K562 (cell line): ENCODE data around the gene LRP2BP. TPM values are rescaled to one million over a fixed set of nuclear protein-coding genes. Genes with fewer than 3 reads are reported as not detected.

Experiments
- CCNT2 ChIP-seq: IDR thresholded peaks from 2 replicates; pipeline ENCODE4 v1.6.1; 2011; ENCODE audit warnings: borderline replicate concordance, low read depth, mild to moderate bottlenecking, moderate library complexity, mixed read lengths, low read length; ENCODE audit not compliant: insufficient read length; ENCODE audit errors: extremely low read depth
- DPF2 ChIP-seq: fragments of 450-650 bp; IDR thresholded peaks from 2 replicates; pipeline ENCODE4 v1.6.1; 2016
- ELF2 ChIP-seq: fragments of 250-450 bp; sonication (Bioruptor Pico); IDR thresholded peaks from 2 replicates; pipeline ENCODE4 v1.5.0; 2021; ENCODE audit warnings: mild to moderate bottlenecking
- FOXA3 ChIP-seq, 2 experiments: fragments of 450-650 bp in 1 of 2; sonication (generic) in 1 of 2; formaldehyde crosslinking; IDR thresholded peaks in 1 of 2; conservative IDR thresholded peaks in 1 of 2; 2 replicates each; pipeline versions ENCODE4 v1.4.0 to v1.8.0; 2020 to 2022; ENCODE audit warnings: mild to moderate bottlenecking in 2 of 2, missing genetic modification reagents in 1 of 2
- FUS ChIP-seq: fragments of 200-400 bp; formaldehyde crosslinking; optimal IDR thresholded peaks from 2 replicates; pipeline ENCODE3; 2017; ENCODE audit warnings: low read depth, low read length
- GATAD2B ChIP-seq: fragments of 450-650 bp; IDR thresholded peaks from 2 replicates; pipeline ENCODE4 v1.6.1; 2017; ENCODE audit warnings: mild to moderate bottlenecking, borderline replicate concordance
- HEY1 ChIP-seq: fragments of 250-450 bp; sonication (Bioruptor Pico); IDR thresholded peaks from 2 replicates; pipeline ENCODE4 v1.5.0; 2020; ENCODE audit warnings: mild to moderate bottlenecking, moderate library complexity, borderline replicate concordance
- KLF10 ChIP-seq: fragments of 250-450 bp; sonication (Bioruptor Pico); IDR thresholded peaks from 2 replicates; pipeline ENCODE4 v1.6.1; 2021; ENCODE audit warnings: matching md5 sums
- NFXL1 ChIP-seq: fragments of 450-650 bp; formaldehyde crosslinking; IDR thresholded peaks from 2 replicates; pipeline ENCODE4 v1.4.0; 2021; ENCODE audit warnings: mild to moderate bottlenecking
- NFYB ChIP-seq: IDR thresholded peaks from 2 replicates; pipeline ENCODE4 v1.6.1; 2011; ENCODE audit warnings: mild to moderate bottlenecking, moderate library complexity; ENCODE audit not compliant: insufficient read length; ENCODE audit errors: extremely low read depth
- NRF1 ChIP-seq, 2 experiments: fragments of 450-650 bp; IDR thresholded peaks in 1 of 2; conservative IDR thresholded peaks in 1 of 2; 2 replicates each; pipeline ENCODE4 v1.6.1; 2014; ENCODE audit warnings: mild to moderate bottlenecking in 2 of 2
- SAP30 ChIP-seq: fragments of 200-600 bp; sonication (generic); IDR thresholded peaks from 2 replicates; pipeline ENCODE4 v1.6.1; 2012; ENCODE audit warnings: borderline replicate concordance, low read depth, mild to moderate bottlenecking, moderate library complexity, low read length, control low read depth, inconsistent platforms; ENCODE audit not compliant: insufficient read depth, poor library complexity, severe bottlenecking
- TAF7 ChIP-seq: fragments of 450-650 bp; IDR thresholded peaks from 2 replicates; pipeline ENCODE4 v1.6.1; 2016; ENCODE audit warnings: missing genetic modification characterization, missing compliant biosample characterization
- ZNF232 ChIP-seq: sonication (generic); formaldehyde crosslinking; IDR thresholded peaks from 2 replicates; pipeline ENCODE4 v1.8.0; 2022; ENCODE audit warnings: mild to moderate bottlenecking, missing genetic modification reagents
- ZNF384 ChIP-seq: IDR thresholded peaks from 2 replicates; pipeline ENCODE4 v1.6.1; 2012; ENCODE audit warnings: low read depth, low read length, improper control_type of control experiment
- ZNF766 ChIP-seq: fragments of 200-800 bp; sonication (Bioruptor generic); conservative IDR thresholded peaks from 2 replicates; pipeline ENCODE4 v1.6.1; 2016; ENCODE audit warnings: missing genetic modification characterization, missing compliant biosample characterization
- ZNF830 ChIP-seq: fragments of 250-450 bp; sonication (Bioruptor Pico); IDR thresholded peaks from 2 replicates; pipeline ENCODE4 v1.5.0; 2021; ENCODE audit warnings: mild to moderate bottlenecking
- polyA plus RNA-seq, 8 experiments: library from polyadenylated mRNA; depleted of rRNA in 4 of 8; stranded (reverse) in 5 of 8; unstranded in 3 of 8; fragments of >200 nt; fragmentation: Nextera tagmentation in 2 of 8; fragmentation: Illumina TruSeq in 1 of 8; extraction: Ambion mirVana in 2 of 8; extraction: Trizol in 1 of 8; gene quantifications; 2 replicates each; pipeline versions ENCODE4 v1.2.1 to v1.2.3, GENCODE V29; 2011 to 2014; ENCODE audit warnings: inconsistent platforms in 1 of 8, missing spikeins in 1 of 8
- total RNA-seq, 7 experiments: library from RNA; depleted of rRNA in 6 of 7; stranded (reverse); fragments of >200 nt in 6 of 7; fragmentation: Illumina TruSeq in 2 of 7; extraction: Trizol in 2 of 7; gene quantifications; 2 replicates each; pipeline versions ENCODE4 v1.2.1 to v1.2.3, GENCODE V29; 2011 to 2021; ENCODE audit warnings: low replicate concordance in 1 of 7
- TF ChIP-seq, protein P1 (sequence below): fragments of 250-450 bp; sonication (Bioruptor Pico); IDR thresholded peaks from 2 replicates; pipeline ENCODE4 v1.8.0; 2022; ENCODE audit warnings: inconsistent platforms
- TF ChIP-seq, protein P2 (sequence below): sonication (generic); formaldehyde crosslinking; IDR thresholded peaks from 2 replicates; pipeline ENCODE4 v1.8.0; 2022; ENCODE audit warnings: mild to moderate bottlenecking, missing genetic modification reagents, borderline replicate concordance
- TF ChIP-seq, protein P3 (sequence below): sonication (generic); formaldehyde crosslinking; IDR thresholded peaks from 2 replicates; pipeline ENCODE4 v1.8.0; 2023; ENCODE audit warnings: mild to moderate bottlenecking, missing genetic modification reagents

LRP2BP gene
- total and polyA plus RNA-seq, 9 of the 15 experiments (the other 6 are each of a cell fraction or from before 2014, with no cell fraction given), result 0.42 to 2.1 (median 0.62) TPM

DNA sequence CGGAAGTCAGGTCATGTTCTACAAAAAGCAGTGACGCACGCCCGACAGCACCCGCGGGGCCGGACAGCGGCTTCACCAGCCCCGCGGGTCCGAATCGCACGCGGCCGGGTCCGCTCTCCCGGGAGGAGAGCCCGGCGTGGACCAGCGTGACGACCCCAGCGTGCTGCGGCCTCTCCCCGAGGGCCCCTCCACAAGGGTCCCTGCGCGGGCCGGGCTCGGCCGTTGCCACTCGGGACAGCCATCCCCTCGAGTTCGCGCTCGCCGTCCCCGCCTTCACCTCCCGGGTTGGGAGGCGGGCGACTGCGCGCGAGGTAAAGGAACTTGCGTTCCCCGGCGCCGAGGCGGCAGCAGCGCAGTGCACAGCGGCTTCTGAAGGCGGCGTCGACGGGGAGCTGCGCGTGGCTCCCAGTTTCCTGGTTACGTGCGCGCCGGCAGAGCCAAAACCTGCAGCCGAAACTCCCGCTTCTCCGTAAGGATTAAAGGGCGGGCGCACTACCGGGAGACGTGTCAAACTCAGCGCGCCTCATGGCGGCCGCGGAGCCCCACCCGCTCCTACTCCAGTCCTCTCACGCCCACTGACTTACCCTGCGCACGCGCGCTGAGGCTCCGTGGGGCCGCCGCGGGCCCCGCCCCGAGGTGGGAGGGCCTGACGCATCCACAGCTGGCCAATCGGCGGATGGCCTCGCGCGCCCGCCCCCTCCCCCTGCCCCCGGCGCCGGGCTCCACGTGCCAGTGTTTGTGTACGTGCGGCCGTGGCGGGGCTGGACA lies 416 bp upstream of the LRP2BP start (continued):
- TF ChIP-seq, protein P1, sequence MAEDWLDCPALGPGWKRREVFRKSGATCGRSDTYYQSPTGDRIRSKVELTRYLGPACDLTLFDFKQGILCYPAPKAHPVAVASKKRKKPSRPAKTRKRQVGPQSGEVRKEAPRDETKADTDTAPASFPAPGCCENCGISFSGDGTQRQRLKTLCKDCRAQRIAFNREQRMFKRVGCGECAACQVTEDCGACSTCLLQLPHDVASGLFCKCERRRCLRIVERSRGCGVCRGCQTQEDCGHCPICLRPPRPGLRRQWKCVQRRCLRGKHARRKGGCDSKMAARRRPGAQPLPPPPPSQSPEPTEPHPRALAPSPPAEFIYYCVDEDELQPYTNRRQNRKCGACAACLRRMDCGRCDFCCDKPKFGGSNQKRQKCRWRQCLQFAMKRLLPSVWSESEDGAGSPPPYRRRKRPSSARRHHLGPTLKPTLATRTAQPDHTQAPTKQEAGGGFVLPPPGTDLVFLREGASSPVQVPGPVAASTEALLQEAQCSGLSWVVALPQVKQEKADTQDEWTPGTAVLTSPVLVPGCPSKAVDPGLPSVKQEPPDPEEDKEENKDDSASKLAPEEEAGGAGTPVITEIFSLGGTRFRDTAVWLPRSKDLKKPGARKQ (CRISPR knock-in tag), result no peak
- TF ChIP-seq ZNF830 (CRISPR knock-in tag) (peak; percentile 89; the same call in 1 of the 2 replicates), ZNF766 (CRISPR knock-in tag) (0 out of 2 replicates have a peak, but pooled peaks have one; percentile 71), SAP30 (peak; percentile 88), CCNT2 (peak; percentile 91), NRF1 (conservative IDR thresholded peaks at IDR 0.05 in 1 of 2, IDR thresholded peaks at IDR 0.05 in 1 of 2) (peak; percentile 97), ZNF232 (peak; percentile 90), GATAD2B (peak; percentile 76; the same call in 1 of the 2 replicates), HEY1 (no peak), FUS (no peak), FOXA3 (CRISPR knock-in tag; conservative IDR thresholded peaks at IDR 0.05 in 1 of 2, IDR thresholded peaks at IDR 0.05 in 1 of 2) (peak in 1 of 2 experiments; percentile 84; a peak in 1 of 4 replicates), DPF2 (no peak), NFXL1 (CRISPR knock-in tag) (no peak), NFYB (no peak), KLF10 (no peak), ELF2 (CRISPR knock-in tag) (no peak), TAF7 (no peak), ZNF384 (no peak)
- TF ChIP-seq, protein P2, sequence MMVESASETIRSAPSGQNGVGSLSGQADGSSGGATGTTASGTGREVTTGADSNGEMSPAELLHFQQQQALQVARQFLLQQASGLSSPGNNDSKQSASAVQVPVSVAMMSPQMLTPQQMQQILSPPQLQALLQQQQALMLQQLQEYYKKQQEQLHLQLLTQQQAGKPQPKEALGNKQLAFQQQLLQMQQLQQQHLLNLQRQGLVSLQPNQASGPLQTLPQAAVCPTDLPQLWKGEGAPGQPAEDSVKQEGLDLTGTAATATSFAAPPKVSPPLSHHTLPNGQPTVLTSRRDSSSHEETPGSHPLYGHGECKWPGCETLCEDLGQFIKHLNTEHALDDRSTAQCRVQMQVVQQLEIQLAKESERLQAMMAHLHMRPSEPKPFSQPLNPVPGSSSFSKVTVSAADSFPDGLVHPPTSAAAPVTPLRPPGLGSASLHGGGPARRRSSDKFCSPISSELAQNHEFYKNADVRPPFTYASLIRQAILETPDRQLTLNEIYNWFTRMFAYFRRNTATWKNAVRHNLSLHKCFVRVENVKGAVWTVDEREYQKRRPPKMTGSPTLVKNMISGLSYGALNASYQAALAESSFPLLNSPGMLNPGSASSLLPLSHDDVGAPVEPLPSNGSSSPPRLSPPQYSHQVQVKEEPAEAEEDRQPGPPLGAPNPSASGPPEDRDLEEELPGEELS (CRISPR knock-in tag), result peak; percentile 89; the same call in 1 of the 2 replicates
- TF ChIP-seq, protein P3, sequence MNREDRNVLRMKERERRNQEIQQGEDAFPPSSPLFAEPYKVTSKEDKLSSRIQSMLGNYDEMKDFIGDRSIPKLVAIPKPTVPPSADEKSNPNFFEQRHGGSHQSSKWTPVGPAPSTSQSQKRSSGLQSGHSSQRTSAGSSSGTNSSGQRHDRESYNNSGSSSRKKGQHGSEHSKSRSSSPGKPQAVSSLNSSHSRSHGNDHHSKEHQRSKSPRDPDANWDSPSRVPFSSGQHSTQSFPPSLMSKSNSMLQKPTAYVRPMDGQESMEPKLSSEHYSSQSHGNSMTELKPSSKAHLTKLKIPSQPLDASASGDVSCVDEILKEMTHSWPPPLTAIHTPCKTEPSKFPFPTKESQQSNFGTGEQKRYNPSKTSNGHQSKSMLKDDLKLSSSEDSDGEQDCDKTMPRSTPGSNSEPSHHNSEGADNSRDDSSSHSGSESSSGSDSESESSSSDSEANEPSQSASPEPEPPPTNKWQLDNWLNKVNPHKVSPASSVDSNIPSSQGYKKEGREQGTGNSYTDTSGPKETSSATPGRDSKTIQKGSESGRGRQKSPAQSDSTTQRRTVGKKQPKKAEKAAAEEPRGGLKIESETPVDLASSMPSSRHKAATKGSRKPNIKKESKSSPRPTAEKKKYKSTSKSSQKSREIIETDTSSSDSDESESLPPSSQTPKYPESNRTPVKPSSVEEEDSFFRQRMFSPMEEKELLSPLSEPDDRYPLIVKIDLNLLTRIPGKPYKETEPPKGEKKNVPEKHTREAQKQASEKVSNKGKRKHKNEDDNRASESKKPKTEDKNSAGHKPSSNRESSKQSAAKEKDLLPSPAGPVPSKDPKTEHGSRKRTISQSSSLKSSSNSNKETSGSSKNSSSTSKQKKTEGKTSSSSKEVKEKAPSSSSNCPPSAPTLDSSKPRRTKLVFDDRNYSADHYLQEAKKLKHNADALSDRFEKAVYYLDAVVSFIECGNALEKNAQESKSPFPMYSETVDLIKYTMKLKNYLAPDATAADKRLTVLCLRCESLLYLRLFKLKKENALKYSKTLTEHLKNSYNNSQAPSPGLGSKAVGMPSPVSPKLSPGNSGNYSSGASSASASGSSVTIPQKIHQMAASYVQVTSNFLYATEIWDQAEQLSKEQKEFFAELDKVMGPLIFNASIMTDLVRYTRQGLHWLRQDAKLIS (CRISPR knock-in tag), result peak; percentile 78; the same call in 1 of the 2 replicates
